GM23338 (cell line): ENCODE measurements around the gene NIPBL. TPM values are rescaled to one million over a fixed set of nuclear protein-coding genes. Genes with fewer than 3 reads are reported as not detected.

ENCODE experiments used
- ATAC-seq: fragments of 200-7000 bp; cut with Tn5 transposase; 3 replicates; pipeline ENCODE4 v1.9.1; 2020
- DNase-seq: peaks from one replicate; pipeline ENCODE4 v3.0.0-alpha.2; 2015; ENCODE audit warnings: low spot score
- H2AFZ ChIP-seq: fragments of 200-600 bp; sonication (generic); 2 replicates; pipeline ENCODE4 v1.8.0; 2016; ENCODE audit warnings: antibody characterized with exemption, mild to moderate bottlenecking, moderate library complexity
- H3F3A ChIP-seq: fragments of 200-600 bp; sonication (generic); replicated peaks from 2 replicates; pipeline ENCODE4 v1.8.0; 2017; ENCODE audit warnings: antibody characterized with exemption, mixed run types, low read depth
- H3K27ac ChIP-seq: fragments of 200-600 bp; sonication (generic); 2 replicates; pipeline ENCODE4 v1.6.1; 2016; ENCODE audit warnings: low read depth
- H3K27me3 ChIP-seq: fragments of 200-600 bp; sonication (generic); 2 replicates; pipeline ENCODE4 v1.8.0; 2016; ENCODE audit warnings: mild to moderate bottlenecking, mixed run types, moderate library complexity; ENCODE audit not compliant: insufficient read depth
- H3K36me3 ChIP-seq: fragments of 200-600 bp; sonication (generic); 2 replicates; pipeline ENCODE4 v1.8.0; 2016; ENCODE audit warnings: mild to moderate bottlenecking; ENCODE audit not compliant: insufficient read depth
- H3K4me1 ChIP-seq: fragments of 200-600 bp; sonication (generic); 2 replicates; pipeline ENCODE4 v1.8.0; 2016; ENCODE audit warnings: mild to moderate bottlenecking, moderate library complexity; ENCODE audit not compliant: insufficient read depth
- H3K4me2 ChIP-seq: fragments of 200-600 bp; sonication (generic); 2 replicates; pipeline ENCODE4 v1.7.1; 2017; ENCODE audit warnings: mixed run types
- H3K4me3 ChIP-seq: fragments of 200-600 bp; sonication (generic); 2 replicates; pipeline ENCODE4 v1.6.1; 2016; ENCODE audit warnings: mixed run types
- H3K79me2 ChIP-seq: fragments of 200-600 bp; sonication (generic); replicated peaks from 2 replicates; pipeline ENCODE4 v1.8.0; 2017; ENCODE audit warnings: mild to moderate bottlenecking; ENCODE audit not compliant: insufficient read depth
- H3K9me2 ChIP-seq: fragments of 200-600 bp; sonication (generic); 2 replicates; pipeline ENCODE4 v1.8.0; 2017; ENCODE audit not compliant: insufficient read depth
- H4K20me1 ChIP-seq: fragments of 200-600 bp; sonication (generic); replicated peaks from 2 replicates; pipeline ENCODE4 v1.8.0; 2017; ENCODE audit warnings: mild to moderate bottlenecking; ENCODE audit not compliant: insufficient read depth
- H3K27ac Mint-ChIP-seq: 2 replicates; pipeline ENCODE4 v1.8.0; 2020; ENCODE audit warnings: inconsistent platforms, mild to moderate bottlenecking, moderate library complexity, mixed read lengths
- H3K27me3 Mint-ChIP-seq: 3 replicates; pipeline ENCODE4 v1.8.0; 2022; ENCODE audit warnings: low read depth, mild to moderate bottlenecking, moderate library complexity, mixed read lengths, inconsistent platforms; ENCODE audit not compliant: insufficient read depth, poor library complexity
- H3K36me3 Mint-ChIP-seq: 3 replicates; pipeline ENCODE4 v1.8.0; 2021; ENCODE audit warnings: low read depth, mild to moderate bottlenecking, inconsistent platforms, moderate library complexity, mixed read lengths
- H3K4me1 Mint-ChIP-seq: 3 replicates; pipeline ENCODE4 v1.8.0; 2020; ENCODE audit warnings: mild to moderate bottlenecking, inconsistent platforms, mixed read lengths
- H3K4me3 Mint-ChIP-seq: 3 replicates; pipeline ENCODE4 v1.8.0; 2021; ENCODE audit warnings: moderate library complexity, mild to moderate bottlenecking, inconsistent platforms, mixed read lengths
- H3K9me3 Mint-ChIP-seq: 3 replicates; pipeline ENCODE4 v1.8.0; 2020; ENCODE audit warnings: moderate library complexity, mild to moderate bottlenecking, inconsistent platforms, mixed read lengths
- CREB1 ChIP-seq: fragments of 250-450 bp; sonication (Bioruptor Pico); IDR thresholded peaks from 2 replicates; pipeline ENCODE4 v1.5.0; 2020; ENCODE audit warnings: low read depth, mild to moderate bottlenecking, moderate library complexity
- EZH2 ChIP-seq: fragments of 200-600 bp; sonication (generic); IDR thresholded peaks from one replicate; pipeline ENCODE4 v1.8.0; 2017; ENCODE audit warnings: antibody characterized with exemption, mild to moderate bottlenecking, low read depth; ENCODE audit not compliant: unreplicated experiment
- EZH2phosphoT487 ChIP-seq: fragments of 200-600 bp; sonication (generic); IDR thresholded peaks from one replicate; pipeline ENCODE4 v1.8.1; 2018; ENCODE audit warnings: antibody characterized with exemption; ENCODE audit not compliant: unreplicated experiment
- JUNB ChIP-seq: IDR thresholded peaks from one replicate; pipeline ENCODE4 v1.6.1; 2016; ENCODE audit warnings: antibody characterized with exemption; ENCODE audit not compliant: unreplicated experiment
- NANOG ChIP-seq: IDR thresholded peaks from 2 replicates; pipeline ENCODE4 v1.6.1; 2016; ENCODE audit warnings: antibody characterized with exemption, borderline replicate concordance
- POLR2AphosphoS5 ChIP-seq: IDR thresholded peaks from 2 replicates; pipeline ENCODE4 v1.6.1; 2016; ENCODE audit warnings: antibody characterized with exemption, low read depth
- STAT1 ChIP-seq: IDR thresholded peaks from one replicate; pipeline ENCODE4 v1.6.1; 2016; ENCODE audit warnings: antibody characterized with exemption; ENCODE audit not compliant: unreplicated experiment
- ZNF114 ChIP-seq: fragments of 250-450 bp; sonication (Bioruptor Pico); IDR thresholded peaks from 2 replicates; pipeline ENCODE4 v1.5.0; 2020; ENCODE audit warnings: mild to moderate bottlenecking, moderate library complexity
- ZNF331 ChIP-seq: fragments of 250-450 bp; sonication (Bioruptor Pico); IDR thresholded peaks from 2 replicates; pipeline ENCODE4 v1.5.0; 2020; ENCODE audit warnings: low read depth, mild to moderate bottlenecking, moderate library complexity
- polyA plus RNA-seq: library from polyadenylated mRNA; unstranded; fragments of >200 nt; fragmentation: Nextera tagmentation; extraction: Ambion mirVana; gene quantifications from 2 replicates; pipeline ENCODE4 v1.2.1, GENCODE V29; 2016
- total RNA-seq: library from RNA; depleted of rRNA; stranded (reverse); fragments of >200 nt; shearing (Covaris generic); gene quantifications from 2 replicates; pipeline ENCODE4 v1.2.3, GENCODE V29; 2014
- TF ChIP-seq, protein P1 (sequence below): fragments of 250-450 bp; sonication (Bioruptor Pico); IDR thresholded peaks from 2 replicates; pipeline ENCODE4 v1.5.0; 2020; ENCODE audit warnings: mild to moderate bottlenecking, moderate library complexity
- TF ChIP-seq, protein P2 (sequence below), 2 experiments: fragments of 200-600 bp in 1 of 2; sonication (generic) in 1 of 2; conservative IDR thresholded peaks; 2 replicates each; pipeline versions ENCODE4 v1.5.1 to v1.6.1; 2016 to 2017; ENCODE audit warnings: antibody characterized with exemption in 2 of 2, low read depth in 2 of 2, mild to moderate bottlenecking in 2 of 2, moderate library complexity in 1 of 2
- TF ChIP-seq, protein P3 (sequence below): IDR thresholded peaks from 2 replicates; pipeline ENCODE4 v1.6.1; 2016; ENCODE audit warnings: antibody characterized with exemption
- TF ChIP-seq, protein P4 (sequence below): IDR thresholded peaks from one replicate; pipeline ENCODE4 v1.6.1; 2018; ENCODE audit warnings: antibody characterized with exemption; ENCODE audit not compliant: unreplicated experiment

NIPBL gene
- total and polyA plus RNA-seq, 2 experiments from 2014 or later = 44.2 to 51.4 TPM

- no peak overlapping the region for H3K27ac Mint-ChIP-seq
- Histone ChIP-seq H3K9me2 (peaks cover 3% of the 10 kb centered on the region; the same call in 1 of the 2 replicates), H2AFZ (no peak overlapping the region), H4K20me1 (peaks cover 35% of the 10 kb centered on the region), H3K4me1 (peaks cover 7% of the 10 kb centered on the region; the same call in 1 of the 2 replicates), H3F3A (no peaks in the 10 kb centered on the region), H3K4me2 (no peak overlapping the region), H3K27me3 (no peaks in the 10 kb centered on the region), H3K36me3 (no peaks in the 10 kb centered on the region), H3K4me3 (no peak overlapping the region), H3K79me2 (peaks cover 100% of the 10 kb centered on the region), H3K27ac (no peak overlapping the region)
- no peak overlapping the region for H3K4me3 Mint-ChIP-seq
- peaks cover 4% of the 10 kb centered on the region; the same call in 1 of the 3 replicates for H3K9me3 Mint-ChIP-seq
- no peak for ATAC-seq
- H3K4me1 Mint-ChIP-seq = peaks cover 24% of the 10 kb centered on the region
- TF ChIP-seq, protein P1, sequence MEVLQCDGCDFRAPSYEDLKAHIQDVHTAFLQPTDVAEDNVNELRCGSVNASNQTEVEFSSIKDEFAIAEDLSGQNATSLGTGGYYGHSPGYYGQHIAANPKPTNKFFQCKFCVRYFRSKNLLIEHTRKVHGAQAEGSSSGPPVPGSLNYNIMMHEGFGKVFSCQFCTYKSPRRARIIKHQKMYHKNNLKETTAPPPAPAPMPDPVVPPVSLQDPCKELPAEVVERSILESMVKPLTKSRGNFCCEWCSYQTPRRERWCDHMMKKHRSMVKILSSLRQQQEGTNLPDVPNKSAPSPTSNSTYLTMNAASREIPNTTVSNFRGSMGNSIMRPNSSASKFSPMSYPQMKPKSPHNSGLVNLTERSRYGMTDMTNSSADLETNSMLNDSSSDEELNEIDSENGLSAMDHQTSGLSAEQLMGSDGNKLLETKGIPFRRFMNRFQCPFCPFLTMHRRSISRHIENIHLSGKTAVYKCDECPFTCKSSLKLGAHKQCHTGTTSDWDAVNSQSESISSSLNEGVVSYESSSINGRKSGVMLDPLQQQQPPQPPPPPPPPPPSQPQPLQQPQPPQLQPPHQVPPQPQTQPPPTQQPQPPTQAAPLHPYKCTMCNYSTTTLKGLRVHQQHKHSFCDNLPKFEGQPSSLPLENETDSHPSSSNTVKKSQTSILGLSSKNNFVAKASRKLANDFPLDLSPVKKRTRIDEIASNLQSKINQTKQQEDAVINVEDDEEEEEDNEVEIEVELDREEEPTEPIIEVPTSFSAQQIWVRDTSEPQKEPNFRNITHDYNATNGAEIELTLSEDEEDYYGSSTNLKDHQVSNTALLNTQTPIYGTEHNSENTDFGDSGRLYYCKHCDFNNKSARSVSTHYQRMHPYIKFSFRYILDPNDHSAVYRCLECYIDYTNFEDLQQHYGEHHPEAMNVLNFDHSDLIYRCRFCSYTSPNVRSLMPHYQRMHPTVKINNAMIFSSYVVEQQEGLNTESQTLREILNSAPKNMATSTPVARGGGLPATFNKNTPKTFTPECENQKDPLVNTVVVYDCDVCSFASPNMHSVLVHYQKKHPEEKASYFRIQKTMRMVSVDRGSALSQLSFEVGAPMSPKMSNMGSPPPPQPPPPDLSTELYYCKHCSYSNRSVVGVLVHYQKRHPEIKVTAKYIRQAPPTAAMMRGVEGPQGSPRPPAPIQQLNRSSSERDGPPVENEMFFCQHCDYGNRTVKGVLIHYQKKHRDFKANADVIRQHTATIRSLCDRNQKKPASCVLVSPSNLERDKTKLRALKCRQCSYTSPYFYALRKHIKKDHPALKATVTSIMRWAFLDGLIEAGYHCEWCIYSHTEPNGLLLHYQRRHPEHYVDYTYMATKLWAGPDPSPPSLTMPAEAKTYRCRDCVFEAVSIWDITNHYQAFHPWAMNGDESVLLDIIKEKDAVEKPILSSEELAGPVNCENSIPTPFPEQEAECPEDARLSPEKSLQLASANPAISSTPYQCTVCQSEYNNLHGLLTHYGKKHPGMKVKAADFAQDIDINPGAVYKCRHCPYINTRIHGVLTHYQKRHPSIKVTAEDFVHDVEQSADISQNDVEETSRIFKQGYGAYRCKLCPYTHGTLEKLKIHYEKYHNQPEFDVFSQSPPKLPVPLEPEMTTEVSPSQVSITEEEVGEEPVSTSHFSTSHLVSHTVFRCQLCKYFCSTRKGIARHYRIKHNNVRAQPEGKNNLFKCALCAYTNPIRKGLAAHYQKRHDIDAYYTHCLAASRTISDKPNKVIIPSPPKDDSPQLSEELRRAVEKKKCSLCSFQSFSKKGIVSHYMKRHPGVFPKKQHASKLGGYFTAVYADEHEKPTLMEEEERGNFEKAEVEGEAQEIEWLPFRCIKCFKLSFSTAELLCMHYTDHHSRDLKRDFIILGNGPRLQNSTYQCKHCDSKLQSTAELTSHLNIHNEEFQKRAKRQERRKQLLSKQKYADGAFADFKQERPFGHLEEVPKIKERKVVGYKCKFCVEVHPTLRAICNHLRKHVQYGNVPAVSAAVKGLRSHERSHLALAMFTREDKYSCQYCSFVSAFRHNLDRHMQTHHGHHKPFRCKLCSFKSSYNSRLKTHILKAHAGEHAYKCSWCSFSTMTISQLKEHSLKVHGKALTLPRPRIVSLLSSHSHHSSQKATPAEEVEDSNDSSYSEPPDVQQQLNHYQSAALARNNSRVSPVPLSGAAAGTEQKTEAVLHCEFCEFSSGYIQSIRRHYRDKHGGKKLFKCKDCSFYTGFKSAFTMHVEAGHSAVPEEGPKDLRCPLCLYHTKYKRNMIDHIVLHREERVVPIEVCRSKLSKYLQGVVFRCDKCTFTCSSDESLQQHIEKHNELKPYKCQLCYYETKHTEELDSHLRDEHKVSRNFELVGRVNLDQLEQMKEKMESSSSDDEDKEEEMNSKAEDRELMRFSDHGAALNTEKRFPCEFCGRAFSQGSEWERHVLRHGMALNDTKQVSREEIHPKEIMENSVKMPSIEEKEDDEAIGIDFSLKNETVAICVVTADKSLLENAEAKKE (CRISPR knock-in tag) = no peak
- TF ChIP-seq NANOG (no peak), STAT1 (no peak), EZH2 (no peak), ZNF114 (no peak), JUNB (no peak), CREB1 (CRISPR knock-in tag) (no peak), ZNF331 (no peak), EZH2phosphoT487 (no peak), POLR2AphosphoS5 (no peak)
- TF ChIP-seq, protein P2, sequence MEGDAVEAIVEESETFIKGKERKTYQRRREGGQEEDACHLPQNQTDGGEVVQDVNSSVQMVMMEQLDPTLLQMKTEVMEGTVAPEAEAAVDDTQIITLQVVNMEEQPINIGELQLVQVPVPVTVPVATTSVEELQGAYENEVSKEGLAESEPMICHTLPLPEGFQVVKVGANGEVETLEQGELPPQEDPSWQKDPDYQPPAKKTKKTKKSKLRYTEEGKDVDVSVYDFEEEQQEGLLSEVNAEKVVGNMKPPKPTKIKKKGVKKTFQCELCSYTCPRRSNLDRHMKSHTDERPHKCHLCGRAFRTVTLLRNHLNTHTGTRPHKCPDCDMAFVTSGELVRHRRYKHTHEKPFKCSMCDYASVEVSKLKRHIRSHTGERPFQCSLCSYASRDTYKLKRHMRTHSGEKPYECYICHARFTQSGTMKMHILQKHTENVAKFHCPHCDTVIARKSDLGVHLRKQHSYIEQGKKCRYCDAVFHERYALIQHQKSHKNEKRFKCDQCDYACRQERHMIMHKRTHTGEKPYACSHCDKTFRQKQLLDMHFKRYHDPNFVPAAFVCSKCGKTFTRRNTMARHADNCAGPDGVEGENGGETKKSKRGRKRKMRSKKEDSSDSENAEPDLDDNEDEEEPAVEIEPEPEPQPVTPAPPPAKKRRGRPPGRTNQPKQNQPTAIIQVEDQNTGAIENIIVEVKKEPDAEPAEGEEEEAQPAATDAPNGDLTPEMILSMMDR (conservative IDR thresholded peaks at IDR 0.05; ENCODE audit: low read depth in 2 of 2) = no peak
- TF ChIP-seq, protein P3, sequence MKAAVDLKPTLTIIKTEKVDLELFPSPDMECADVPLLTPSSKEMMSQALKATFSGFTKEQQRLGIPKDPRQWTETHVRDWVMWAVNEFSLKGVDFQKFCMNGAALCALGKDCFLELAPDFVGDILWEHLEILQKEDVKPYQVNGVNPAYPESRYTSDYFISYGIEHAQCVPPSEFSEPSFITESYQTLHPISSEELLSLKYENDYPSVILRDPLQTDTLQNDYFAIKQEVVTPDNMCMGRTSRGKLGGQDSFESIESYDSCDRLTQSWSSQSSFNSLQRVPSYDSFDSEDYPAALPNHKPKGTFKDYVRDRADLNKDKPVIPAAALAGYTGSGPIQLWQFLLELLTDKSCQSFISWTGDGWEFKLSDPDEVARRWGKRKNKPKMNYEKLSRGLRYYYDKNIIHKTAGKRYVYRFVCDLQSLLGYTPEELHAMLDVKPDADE = no peak
- TF ChIP-seq, protein P4, sequence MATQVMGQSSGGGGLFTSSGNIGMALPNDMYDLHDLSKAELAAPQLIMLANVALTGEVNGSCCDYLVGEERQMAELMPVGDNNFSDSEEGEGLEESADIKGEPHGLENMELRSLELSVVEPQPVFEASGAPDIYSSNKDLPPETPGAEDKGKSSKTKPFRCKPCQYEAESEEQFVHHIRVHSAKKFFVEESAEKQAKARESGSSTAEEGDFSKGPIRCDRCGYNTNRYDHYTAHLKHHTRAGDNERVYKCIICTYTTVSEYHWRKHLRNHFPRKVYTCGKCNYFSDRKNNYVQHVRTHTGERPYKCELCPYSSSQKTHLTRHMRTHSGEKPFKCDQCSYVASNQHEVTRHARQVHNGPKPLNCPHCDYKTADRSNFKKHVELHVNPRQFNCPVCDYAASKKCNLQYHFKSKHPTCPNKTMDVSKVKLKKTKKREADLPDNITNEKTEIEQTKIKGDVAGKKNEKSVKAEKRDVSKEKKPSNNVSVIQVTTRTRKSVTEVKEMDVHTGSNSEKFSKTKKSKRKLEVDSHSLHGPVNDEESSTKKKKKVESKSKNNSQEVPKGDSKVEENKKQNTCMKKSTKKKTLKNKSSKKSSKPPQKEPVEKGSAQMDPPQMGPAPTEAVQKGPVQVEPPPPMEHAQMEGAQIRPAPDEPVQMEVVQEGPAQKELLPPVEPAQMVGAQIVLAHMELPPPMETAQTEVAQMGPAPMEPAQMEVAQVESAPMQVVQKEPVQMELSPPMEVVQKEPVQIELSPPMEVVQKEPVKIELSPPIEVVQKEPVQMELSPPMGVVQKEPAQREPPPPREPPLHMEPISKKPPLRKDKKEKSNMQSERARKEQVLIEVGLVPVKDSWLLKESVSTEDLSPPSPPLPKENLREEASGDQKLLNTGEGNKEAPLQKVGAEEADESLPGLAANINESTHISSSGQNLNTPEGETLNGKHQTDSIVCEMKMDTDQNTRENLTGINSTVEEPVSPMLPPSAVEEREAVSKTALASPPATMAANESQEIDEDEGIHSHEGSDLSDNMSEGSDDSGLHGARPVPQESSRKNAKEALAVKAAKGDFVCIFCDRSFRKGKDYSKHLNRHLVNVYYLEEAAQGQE = no peak
- H3K36me3 Mint-ChIP-seq = peaks cover 20% of the 10 kb centered on the region
- DNase-seq = no peak
- no peaks in the 10 kb centered on the region for H3K27me3 Mint-ChIP-seq
These were observed 10.2 kb downstream of the NIPBL start for GRCh38 chr5:36886791-36887190.
